Measurements from ENCODE around the gene SMYD3. TPM values are rescaled to one million over a fixed set of nuclear protein-coding genes. Genes with fewer than 3 reads are reported as not detected.

The SMYD3 gene
- total and polyA plus RNA-seq, 2 of the 13 experiments (the other 11 are each of a cell fraction or from before 2014, with no cell fraction given) = 27.7 to 35.8 TPM

DNA sequence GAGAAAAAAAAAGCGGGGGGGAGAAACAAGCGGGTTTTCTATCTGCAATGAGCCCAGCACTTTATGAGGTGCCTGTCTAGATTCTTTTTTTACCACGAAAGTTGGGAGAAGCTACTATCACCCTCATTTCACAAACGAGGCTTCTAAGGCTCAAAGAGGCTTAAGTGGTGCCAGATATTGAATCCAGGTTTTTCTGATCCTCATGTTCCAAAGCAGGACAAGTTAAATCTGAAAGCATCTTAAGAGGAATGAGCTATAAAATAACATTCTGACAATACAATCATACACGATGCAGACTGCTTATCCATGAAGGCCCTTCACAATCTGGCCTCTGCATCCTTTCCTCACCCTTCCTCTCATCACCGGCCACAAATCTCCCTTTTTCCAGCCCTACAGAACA, 549.1 kb downstream of the SMYD3 start (continued):
- TF ChIP-seq, protein P1, sequence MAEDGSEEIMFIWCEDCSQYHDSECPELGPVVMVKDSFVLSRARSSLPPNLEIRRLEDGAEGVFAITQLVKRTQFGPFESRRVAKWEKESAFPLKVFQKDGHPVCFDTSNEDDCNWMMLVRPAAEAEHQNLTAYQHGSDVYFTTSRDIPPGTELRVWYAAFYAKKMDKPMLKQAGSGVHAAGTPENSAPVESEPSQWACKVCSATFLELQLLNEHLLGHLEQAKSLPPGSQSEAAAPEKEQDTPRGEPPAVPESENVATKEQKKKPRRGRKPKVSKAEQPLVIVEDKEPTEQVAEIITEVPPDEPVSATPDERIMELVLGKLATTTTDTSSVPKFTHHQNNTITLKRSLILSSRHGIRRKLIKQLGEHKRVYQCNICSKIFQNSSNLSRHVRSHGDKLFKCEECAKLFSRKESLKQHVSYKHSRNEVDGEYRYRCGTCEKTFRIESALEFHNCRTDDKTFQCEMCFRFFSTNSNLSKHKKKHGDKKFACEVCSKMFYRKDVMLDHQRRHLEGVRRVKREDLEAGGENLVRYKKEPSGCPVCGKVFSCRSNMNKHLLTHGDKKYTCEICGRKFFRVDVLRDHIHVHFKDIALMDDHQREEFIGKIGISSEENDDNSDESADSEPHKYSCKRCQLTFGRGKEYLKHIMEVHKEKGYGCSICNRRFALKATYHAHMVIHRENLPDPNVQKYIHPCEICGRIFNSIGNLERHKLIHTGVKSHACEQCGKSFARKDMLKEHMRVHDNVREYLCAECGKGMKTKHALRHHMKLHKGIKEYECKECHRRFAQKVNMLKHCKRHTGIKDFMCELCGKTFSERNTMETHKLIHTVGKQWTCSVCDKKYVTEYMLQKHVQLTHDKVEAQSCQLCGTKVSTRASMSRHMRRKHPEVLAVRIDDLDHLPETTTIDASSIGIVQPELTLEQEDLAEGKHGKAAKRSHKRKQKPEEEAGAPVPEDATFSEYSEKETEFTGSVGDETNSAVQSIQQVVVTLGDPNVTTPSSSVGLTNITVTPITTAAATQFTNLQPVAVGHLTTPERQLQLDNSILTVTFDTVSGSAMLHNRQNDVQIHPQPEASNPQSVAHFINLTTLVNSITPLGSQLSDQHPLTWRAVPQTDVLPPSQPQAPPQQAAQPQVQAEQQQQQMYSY (CRISPR knock-in tag; IDR thresholded peaks at IDR 0.05) = no peak
- TF ChIP-seq POLR2G (IDR thresholded peaks at IDR 0.05; ENCODE audit: low read depth, low read length) = no peak
- TF ChIP-seq, protein P2, sequence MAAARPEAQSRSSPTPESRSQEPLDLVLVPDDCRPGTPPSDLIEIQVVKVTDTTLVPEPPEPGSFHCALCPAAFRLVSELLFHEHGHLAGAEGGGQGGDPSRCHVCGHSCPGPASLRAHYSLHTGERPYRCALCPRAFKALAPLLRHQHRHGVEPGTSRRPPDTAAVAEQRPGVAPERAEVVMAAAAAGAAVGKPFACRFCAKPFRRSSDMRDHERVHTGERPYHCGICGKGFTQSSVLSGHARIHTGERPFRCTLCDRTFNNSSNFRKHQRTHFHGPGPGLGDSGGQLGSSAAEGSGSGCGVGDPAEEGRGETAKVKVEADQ (CRISPR knock-in tag; IDR thresholded peaks at IDR 0.05; ENCODE audit: borderline replicate concordance) = no peak
- TF ChIP-seq SMAD9 (CRISPR knock-in tag; IDR thresholded peaks at IDR 0.05) = no peak
- no peak for TF ChIP-seq MBD4 (IDR thresholded peaks at IDR 0.05; ENCODE audit: borderline replicate concordance, low read length)
- TF ChIP-seq STAT5B (CRISPR knock-in tag; IDR thresholded peaks at IDR 0.05) = no peak
- no peak for TF ChIP-seq ZNF780A (CRISPR knock-in tag; IDR thresholded peaks at IDR 0.05)

DNA sequence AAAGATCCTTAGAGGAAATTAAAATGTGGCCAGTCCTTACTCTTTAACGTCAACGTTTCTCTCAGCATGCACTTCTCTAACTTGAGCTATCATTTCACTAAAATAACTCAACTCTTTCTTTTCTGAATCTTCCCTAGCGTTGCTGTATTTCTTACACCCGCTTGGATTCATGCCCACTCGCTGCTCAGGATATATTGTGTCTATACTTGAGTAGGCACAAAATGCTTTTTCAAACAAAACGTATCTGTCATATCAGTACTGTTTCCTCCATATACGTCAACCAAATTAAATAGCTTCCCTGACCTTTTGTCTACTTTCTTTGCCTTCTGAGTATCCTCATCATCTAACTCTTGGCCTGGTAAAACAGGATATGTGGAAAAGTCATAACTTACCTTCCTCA, 549.7 kb downstream of the SMYD3 start:
- no peak for ATAC-seq
- Histone ChIP-seq H3K79me2 (ENCODE audit: insufficient read depth, low read length) (no peaks in the 10 kb centered on the region), H3K4me1 (ENCODE audit: insufficient read depth, low read length) (no peaks in the 10 kb centered on the region), H3K9ac (ENCODE audit: insufficient read depth, low read depth, low read length) (no peak overlapping the region), H3K27me3 (ENCODE audit: control insufficient read depth in 1 of 2, insufficient read depth in 2 of 2, low read length in 2 of 2) (no peaks in the 10 kb centered on the region), H3K4me3 (replicated peaks in 1 of 3; ENCODE audit: insufficient read depth in 1 of 3, low read depth in 2 of 3, low read length in 3 of 3) (no peak overlapping the region), H4K20me1 (ENCODE audit: insufficient read depth, low read length) (no peaks in the 10 kb centered on the region), H2AFZ (ENCODE audit: low read length) (no peak overlapping the region), H3K9me3 (ENCODE audit: low read length) (no peaks in the 10 kb centered on the region), H3K27ac (ENCODE audit: extremely low read length, insufficient read depth, low read length) (no peak overlapping the region), H3K4me2 (ENCODE audit: low read depth, low read length) (no peak overlapping the region), H3K36me3 (replicated peaks in 1 of 2; ENCODE audit: control insufficient read depth in 1 of 2, insufficient read depth in 2 of 2, low read length in 2 of 2) (no peaks in the 10 kb centered on the region)
- no peak for TF ChIP-seq SALL1 (CRISPR knock-in tag; IDR thresholded peaks at IDR 0.05)
- TF ChIP-seq ZNF251 (CRISPR knock-in tag; IDR thresholded peaks at IDR 0.05) = no peak
- TF ChIP-seq, protein P3, sequence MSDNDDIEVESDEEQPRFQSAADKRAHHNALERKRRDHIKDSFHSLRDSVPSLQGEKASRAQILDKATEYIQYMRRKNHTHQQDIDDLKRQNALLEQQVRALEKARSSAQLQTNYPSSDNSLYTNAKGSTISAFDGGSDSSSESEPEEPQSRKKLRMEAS (IDR thresholded peaks at IDR 0.05) = no peak
- no peak for TF ChIP-seq ZNF780A (CRISPR knock-in tag; IDR thresholded peaks at IDR 0.05)
- TF ChIP-seq, protein P4, sequence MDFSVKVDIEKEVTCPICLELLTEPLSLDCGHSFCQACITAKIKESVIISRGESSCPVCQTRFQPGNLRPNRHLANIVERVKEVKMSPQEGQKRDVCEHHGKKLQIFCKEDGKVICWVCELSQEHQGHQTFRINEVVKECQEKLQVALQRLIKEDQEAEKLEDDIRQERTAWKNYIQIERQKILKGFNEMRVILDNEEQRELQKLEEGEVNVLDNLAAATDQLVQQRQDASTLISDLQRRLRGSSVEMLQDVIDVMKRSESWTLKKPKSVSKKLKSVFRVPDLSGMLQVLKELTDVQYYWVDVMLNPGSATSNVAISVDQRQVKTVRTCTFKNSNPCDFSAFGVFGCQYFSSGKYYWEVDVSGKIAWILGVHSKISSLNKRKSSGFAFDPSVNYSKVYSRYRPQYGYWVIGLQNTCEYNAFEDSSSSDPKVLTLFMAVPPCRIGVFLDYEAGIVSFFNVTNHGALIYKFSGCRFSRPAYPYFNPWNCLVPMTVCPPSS (IDR thresholded peaks at IDR 0.05) = no peak
- TF ChIP-seq KDM4B (CRISPR knock-in tag; IDR thresholded peaks at IDR 0.05) = no peak
- ChIA-PET CTCF (ENCODE audit: low intra/inter-chr PET ratio, low total read pairs) (no interaction called here), POLR2A (no interaction called here)
- no TSS peak for BruUV-seq (replicated peaks)
- FAIRE-seq = no peak
- WGBS (ENCODE audit: low lambda C conversion rate) = 91% methylated on average over 7 of the region's 7 CpGs
- DNase-seq (ENCODE audit: low spot score) = no peak
- intact Hi-C loops (cut with micrococcal nuclease; ENCODE audit: unreplicated experiment) = loop anchor here (10.0 kb wide), 1 partner anchor 63 kb away; no protein-coding TSS in a partner anchor
- in situ Hi-C loops (cut with HindIII; ENCODE audit: extremely low pct_ligation_motif_present, low pct_unique_long_range_greater_than_20kb) = no loop called here
